ENCODE measurements around the gene DIRAS1. TPM values are rescaled to one million over a fixed set of nuclear protein-coding genes. Genes with fewer than 3 reads are reported as not detected.

DIRAS1 gene
- total RNA-seq, 1 experiment from 2014 or later = 7.8 TPM

DNA sequence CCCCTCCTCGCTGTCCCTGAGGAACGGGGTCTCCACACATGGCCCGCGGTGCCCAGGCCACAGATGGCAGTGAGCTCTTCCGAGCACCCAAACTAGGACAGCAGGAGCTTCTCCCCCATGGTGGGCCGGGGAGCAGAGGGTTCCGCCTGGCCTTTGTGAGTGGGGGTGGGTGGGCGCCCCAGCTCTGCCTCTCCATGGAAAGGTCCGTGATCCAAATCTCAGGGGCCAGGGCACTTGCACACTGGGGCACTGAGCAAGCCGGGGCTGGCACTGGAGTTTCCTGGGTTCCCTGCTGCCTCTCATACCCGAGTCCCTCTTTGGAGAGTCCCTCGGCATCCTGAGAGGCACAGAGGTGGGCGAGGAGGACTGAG is 2.2 kb upstream of the DIRAS1 start:
- DNase-seq = no peak
- Mint-ChIP-seq H3K4me1 (peaks cover 9 to 25% of the 10 kb centered on the region in 2 experiments), H3K4me3 (no peak overlapping the region), H3K27me3 (ENCODE audit: low read depth) (peaks cover 52% of the 10 kb centered on the region), H3K27ac (no peak overlapping the region), H3K9me3 (no peaks in the 10 kb centered on the region), H3K36me3 (ENCODE audit: insufficient read depth in 1 of 3, low read depth in 3 of 3) (no peaks in the 10 kb centered on the region)
- H2AFZ ChIP-seq (ENCODE audit: low read length) = no peak overlapping the region
- H3K4me2 ChIP-seq (ENCODE audit: insufficient read depth, insufficient read length, low read length) = no peak overlapping the region
- H3K4ac ChIP-seq (ENCODE audit: low read depth, low read length) = no peak overlapping the region
- no peaks in the 10 kb centered on the region for H3K27me3 ChIP-seq (ENCODE audit: insufficient read depth, low read length)
- no peak overlapping the region for H3K18ac ChIP-seq (ENCODE audit: insufficient read length, low read depth, low read length)
- no peak overlapping the region for H2BK120ac ChIP-seq (ENCODE audit: low read depth, low read length, poor library complexity, severe bottlenecking)
- H2BK5ac ChIP-seq (ENCODE audit: insufficient read length, low read length) = no peak overlapping the region
- H3K79me2 ChIP-seq (ENCODE audit: insufficient read depth, low read length) = no peaks in the 10 kb centered on the region
- H3K27ac ChIP-seq (ENCODE audit: insufficient read length, low read depth, low read length) = no peak overlapping the region
- H3T11ph ChIP-seq (ENCODE audit: low read length) = no peak overlapping the region
- WGBS (ENCODE audit: extremely low coverage, insufficient read length, low lambda C conversion rate) = no CpG with 5 or more reads among the region's 13 CpGs
- H3K79me1 ChIP-seq (ENCODE audit: insufficient read depth, low read depth, low read length, poor library complexity, severe bottlenecking) = no peaks in the 10 kb centered on the region
- H4K5ac ChIP-seq (ENCODE audit: insufficient read length, low read depth, low read length) = no peak overlapping the region
- no peak overlapping the region for H3K9ac ChIP-seq (ENCODE audit: extremely low read depth, insufficient read length, low read length)
- no peaks in the 10 kb centered on the region; the same call in 1 of the 2 replicates for H3K4me1 ChIP-seq (ENCODE audit: insufficient read depth, low read length)
- H4K20me1 ChIP-seq (ENCODE audit: control insufficient read depth, insufficient read depth, insufficient read length) = peaks cover 3% of the 10 kb centered on the region
- no peak overlapping the region for H3K23ac ChIP-seq (ENCODE audit: insufficient read length, low read depth, low read length)
- no peak overlapping the region for H3K56ac ChIP-seq (ENCODE audit: insufficient read length, low read depth, low read length)
- no peak overlapping the region for H4K8ac ChIP-seq (replicated peaks; ENCODE audit: insufficient read length, low read depth, low read length)
- H2AK5ac ChIP-seq (ENCODE audit: insufficient read length, low read length) = no peak overlapping the region
- TF ChIP-seq, protein P1, sequence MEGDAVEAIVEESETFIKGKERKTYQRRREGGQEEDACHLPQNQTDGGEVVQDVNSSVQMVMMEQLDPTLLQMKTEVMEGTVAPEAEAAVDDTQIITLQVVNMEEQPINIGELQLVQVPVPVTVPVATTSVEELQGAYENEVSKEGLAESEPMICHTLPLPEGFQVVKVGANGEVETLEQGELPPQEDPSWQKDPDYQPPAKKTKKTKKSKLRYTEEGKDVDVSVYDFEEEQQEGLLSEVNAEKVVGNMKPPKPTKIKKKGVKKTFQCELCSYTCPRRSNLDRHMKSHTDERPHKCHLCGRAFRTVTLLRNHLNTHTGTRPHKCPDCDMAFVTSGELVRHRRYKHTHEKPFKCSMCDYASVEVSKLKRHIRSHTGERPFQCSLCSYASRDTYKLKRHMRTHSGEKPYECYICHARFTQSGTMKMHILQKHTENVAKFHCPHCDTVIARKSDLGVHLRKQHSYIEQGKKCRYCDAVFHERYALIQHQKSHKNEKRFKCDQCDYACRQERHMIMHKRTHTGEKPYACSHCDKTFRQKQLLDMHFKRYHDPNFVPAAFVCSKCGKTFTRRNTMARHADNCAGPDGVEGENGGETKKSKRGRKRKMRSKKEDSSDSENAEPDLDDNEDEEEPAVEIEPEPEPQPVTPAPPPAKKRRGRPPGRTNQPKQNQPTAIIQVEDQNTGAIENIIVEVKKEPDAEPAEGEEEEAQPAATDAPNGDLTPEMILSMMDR (conservative IDR thresholded peaks at IDR 0.05) = no peak
- no peak overlapping the region for H2BK20ac ChIP-seq (ENCODE audit: low read depth, low read length, poor library complexity, severe bottlenecking)
- H2BK12ac ChIP-seq (ENCODE audit: insufficient read length, low read depth, low read length) = no peak overlapping the region
- no peak overlapping the region for H2BK15ac ChIP-seq (ENCODE audit: low read depth, low read length)
- H4K91ac ChIP-seq (ENCODE audit: insufficient read length, low read depth, low read length) = no peak overlapping the region
- no peak overlapping the region; the same call in 1 of the 2 replicates for H3K14ac ChIP-seq (ENCODE audit: insufficient read depth, low read length)
- H3K23me2 ChIP-seq (ENCODE audit: insufficient read length, low read depth, low read length, poor library complexity, severe bottlenecking) = peaks cover 7% of the 10 kb centered on the region
- H3K9me3 ChIP-seq (ENCODE audit: control insufficient read depth, low read depth, low read length) = no peaks in the 10 kb centered on the region

Data from H9 (cell line).